Measurements from ENCODE around the gene IFIT3. TPM values are rescaled to one million over a fixed set of nuclear protein-coding genes. Genes with fewer than 3 reads are reported as not detected.

The IFIT3 gene
- total and polyA plus RNA-seq, 9 of the 15 experiments (the other 6 are each of a cell fraction or from before 2014, with no cell fraction given), result 0.23 to 2.2 (median 0.77) TPM

DNA sequence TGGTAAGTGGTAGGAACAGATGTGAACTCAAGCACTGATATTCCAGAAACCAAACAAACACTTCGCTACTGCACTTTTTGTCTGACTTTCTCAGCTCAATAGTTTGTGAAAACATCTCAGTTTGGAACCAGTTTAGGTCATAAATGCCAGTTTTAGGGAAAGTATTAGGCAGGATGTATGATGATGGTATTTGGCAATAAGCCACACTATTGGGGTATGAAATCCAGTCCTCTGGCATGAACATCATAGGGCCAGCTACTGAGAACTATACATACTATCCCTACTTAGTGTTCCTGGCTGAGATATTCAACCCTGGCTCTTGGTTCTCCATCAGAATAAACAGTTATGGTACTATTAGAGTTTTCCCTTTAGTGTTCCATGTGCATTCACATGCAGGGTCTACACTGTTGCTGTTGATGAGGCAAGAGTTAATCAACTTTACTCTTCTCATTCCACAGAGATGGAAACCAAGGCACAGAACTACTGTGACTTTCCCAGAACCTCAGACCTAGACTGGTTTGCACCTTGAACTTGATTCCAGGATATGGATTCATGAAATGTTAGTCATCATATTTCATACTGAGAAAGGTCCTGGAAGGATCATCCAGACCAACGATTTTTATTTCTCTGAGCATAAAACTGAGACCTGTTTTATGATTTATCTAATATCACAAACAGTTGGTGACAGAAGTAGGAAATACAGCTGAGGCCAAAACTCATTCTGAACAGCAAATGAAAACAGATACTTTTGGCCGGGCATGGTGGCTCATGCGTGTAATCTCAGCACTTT, 46.0 kb upstream of the IFIT3 start:
- BruUV-seq (replicated peaks), result no TSS peak
- H3K27ac ChIP-seq (ENCODE audit: extremely low read depth, low read depth, low read length), result no peak overlapping the region
- intact Hi-C loops (cut with micrococcal nuclease), result no loop called here
- no peaks in the 10 kb centered on the region for H3K9me1 ChIP-seq (ENCODE audit: control insufficient read depth, insufficient read depth, low read length)
- in situ Hi-C loops (cut with MboI), result no loop called here
- no peak for FAIRE-seq
- TF ChIP-seq, protein P1, sequence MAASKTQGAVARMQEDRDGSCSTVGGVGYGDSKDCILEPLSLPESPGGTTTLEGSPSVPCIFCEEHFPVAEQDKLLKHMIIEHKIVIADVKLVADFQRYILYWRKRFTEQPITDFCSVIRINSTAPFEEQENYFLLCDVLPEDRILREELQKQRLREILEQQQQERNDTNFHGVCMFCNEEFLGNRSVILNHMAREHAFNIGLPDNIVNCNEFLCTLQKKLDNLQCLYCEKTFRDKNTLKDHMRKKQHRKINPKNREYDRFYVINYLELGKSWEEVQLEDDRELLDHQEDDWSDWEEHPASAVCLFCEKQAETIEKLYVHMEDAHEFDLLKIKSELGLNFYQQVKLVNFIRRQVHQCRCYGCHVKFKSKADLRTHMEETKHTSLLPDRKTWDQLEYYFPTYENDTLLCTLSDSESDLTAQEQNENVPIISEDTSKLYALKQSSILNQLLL (CRISPR knock-in tag; IDR thresholded peaks at IDR 0.05; ENCODE audit: borderline replicate concordance), result no peak
- H4K20me1 ChIP-seq (replicated peaks; ENCODE audit: control insufficient read depth, insufficient read depth, low read length), result no peaks in the 10 kb centered on the region
- H3K4me3 ChIP-seq, result no peak overlapping the region
- no peak for ATAC-seq
- H3K9ac ChIP-seq (ENCODE audit: insufficient read depth in 1 of 2, low read depth in 2 of 2, low read length in 2 of 2), result no peak overlapping the region
- H3K27me3 ChIP-seq (ENCODE audit: control insufficient read depth in 2 of 2, insufficient read depth in 2 of 2, low read length in 2 of 2), result no peaks in the 10 kb centered on the region
- CTCF ChIA-PET (ENCODE audit: low intra/inter-chr PET ratio), result no interaction called here
- no peaks in the 10 kb centered on the region for H3K36me3 ChIP-seq (ENCODE audit: control insufficient read depth, insufficient read depth, low read length)
- 0% methylated on average over 3 of the region's 4 CpGs for WGBS (ENCODE audit: insufficient coverage, low coverage, missing lambda C conversion rate)
- POLR2A ChIA-PET, result no interaction called here
- no peak overlapping the region for H2AFZ ChIP-seq (ENCODE audit: low read depth, low read length)
- no peaks in the 10 kb centered on the region for H3K79me2 ChIP-seq (ENCODE audit: control insufficient read depth, insufficient read depth, low read length)
- H3K4me2 ChIP-seq (ENCODE audit: insufficient read depth, low read length), result no peak overlapping the region
- H3K4me1 ChIP-seq (replicated peaks in 1 of 2; ENCODE audit: control insufficient read depth in 2 of 2, insufficient read depth in 2 of 2, low read length in 2 of 2), result no peaks in the 10 kb centered on the region
- no peaks in the 10 kb centered on the region for H3K9me3 ChIP-seq (replicated peaks; ENCODE audit: control insufficient read depth, insufficient read depth, low read depth, low read length)
- no peak for DNase-seq (ENCODE audit: extremely low read depth in 1 of 4, low spot score in 3 of 4)

All from K562 (cell line).